ENCODE results near the gene PAX8.
A peak's percentile ranks its signal among the peaks of the same experiment; 100 is the strongest.

The PAX8 gene

GRCh38 chr2:113224647-113225236 is 54.0 kb downstream of the PAX8 start:
- no peak overlapping the region for H3K27ac ChIP-seq
- TF ChIP-seq CTCF (IDR thresholded peaks at IDR 0.05), result no peak
- no peak for TF ChIP-seq ZFX (IDR thresholded peaks at IDR 0.05; ENCODE audit: borderline replicate concordance)

GRCh38 chr2:113223813-113224212 is 54.9 kb downstream of the PAX8 start:
- TF ChIP-seq ZFX (IDR thresholded peaks at IDR 0.05; ENCODE audit: borderline replicate concordance) (no peak), CTCF (IDR thresholded peaks at IDR 0.05) (no peak)
- no peak overlapping the region for H3K27ac ChIP-seq

GRCh38 chr2:113221846-113222245 is 56.9 kb downstream of the PAX8 start:
- H3K27ac ChIP-seq, result no peak overlapping the region
- TF ChIP-seq ZFX (IDR thresholded peaks at IDR 0.05; ENCODE audit: borderline replicate concordance), result no peak
- TF ChIP-seq CTCF (IDR thresholded peaks at IDR 0.05), result no peak

- peak overlapping the region; percentile 89 for H3K27ac ChIP-seq
- TF ChIP-seq CTCF (IDR thresholded peaks at IDR 0.05), result no peak
- no peak for TF ChIP-seq ZFX (IDR thresholded peaks at IDR 0.05; ENCODE audit: borderline replicate concordance)
Measured at GRCh38 chr2:113220970-113221708, 57.6 kb downstream of the PAX8 start.

- TF ChIP-seq CTCF (IDR thresholded peaks at IDR 0.05), result no peak
- TF ChIP-seq ZFX (IDR thresholded peaks at IDR 0.05; ENCODE audit: borderline replicate concordance), result no peak
Measured at GRCh38 chr2:113219889-113220641, 58.7 kb downstream of the PAX8 start.

GRCh38 chr2:113219525-113219888 is 59.2 kb downstream of the PAX8 start:
- TF ChIP-seq ZFX (IDR thresholded peaks at IDR 0.05; ENCODE audit: borderline replicate concordance) (no peak), CTCF (IDR thresholded peaks at IDR 0.05) (no peak)
- peak overlapping the region; percentile 89 for H3K27ac ChIP-seq

More at GRCh38 chr2:113219889-113220641, 58.7 kb downstream of the PAX8 start:
- H3K27ac ChIP-seq, result peak overlapping the region; percentile 89

- TF ChIP-seq ZFX (IDR thresholded peaks at IDR 0.05; ENCODE audit: borderline replicate concordance), result no peak
- TF ChIP-seq CTCF (IDR thresholded peaks at IDR 0.05), result no peak
- peak overlapping the region; percentile 89 for H3K27ac ChIP-seq
Measured at GRCh38 chr2:113219092-113219441, 59.7 kb downstream of the PAX8 start.

Data from 22Rv1 (cell line).